HG03045 (cell line): ENCODE measurements around the gene GALNTL6.

Experiments used
- ATAC-seq: cut with Tn5 transposase; IDR thresholded peaks from one replicate; pipeline ENCODE4 v1.9.1; 2021; ENCODE audit warnings: mild to moderate bottlenecking, moderate library complexity; ENCODE audit not compliant: unreplicated experiment

Gene GALNTL6

GRCh38 chr4:172515266-172515879 lies 702.2 kb downstream of the GALNTL6 start:
- ATAC-seq = no peak

GRCh38 chr4:172517391-172517790 lies 704.2 kb downstream of the GALNTL6 start:
- ATAC-seq = no peak

- ATAC-seq = no peak
Measured at GRCh38 chr4:172521248-172521647, 708.0 kb downstream of the GALNTL6 start.

GRCh38 chr4:172521680-172522079 lies 708.5 kb downstream of the GALNTL6 start:
- no peak for ATAC-seq

- ATAC-seq = no peak
Measured at GRCh38 chr4:172543249-172543648, 730.0 kb downstream of the GALNTL6 start.

- no peak for ATAC-seq
Measured at GRCh38 chr4:172546782-172547181, 733.6 kb downstream of the GALNTL6 start.

GRCh38 chr4:172547724-172548123 lies 734.5 kb downstream of the GALNTL6 start:
- no peak for ATAC-seq

GRCh38 chr4:172553216-172553615 lies 740.0 kb downstream of the GALNTL6 start:
- ATAC-seq = no peak

- ATAC-seq = no peak
Measured at GRCh38 chr4:172554588-172554987, 741.4 kb downstream of the GALNTL6 start.

- ATAC-seq = no peak
Measured at GRCh38 chr4:172555725-172556124, 742.5 kb downstream of the GALNTL6 start.

- ATAC-seq = no peak
Measured at GRCh38 chr4:172573899-172574298, 760.7 kb downstream of the GALNTL6 start.

GRCh38 chr4:172578712-172579111 lies 765.5 kb downstream of the GALNTL6 start:
- no peak for ATAC-seq

- ATAC-seq = no peak
Measured at GRCh38 chr4:172584816-172585215, 771.6 kb downstream of the GALNTL6 start.

- no peak for ATAC-seq
Measured at GRCh38 chr4:172596206-172596605, 783.0 kb downstream of the GALNTL6 start.

GRCh38 chr4:172599554-172599953 lies 786.4 kb downstream of the GALNTL6 start:
- no peak for ATAC-seq

GRCh38 chr4:172601195-172601594 lies 788.0 kb downstream of the GALNTL6 start:
- ATAC-seq = no peak

GRCh38 chr4:172619218-172619617 lies 806.0 kb downstream of the GALNTL6 start:
- ATAC-seq = no peak

GRCh38 chr4:172619798-172620197 lies 806.6 kb downstream of the GALNTL6 start:
- ATAC-seq = no peak

- no peak for ATAC-seq
Measured at GRCh38 chr4:172628263-172628662, 815.1 kb downstream of the GALNTL6 start.

GRCh38 chr4:172630280-172630679 lies 817.1 kb downstream of the GALNTL6 start:
- ATAC-seq = no peak

- no peak for ATAC-seq
Measured at GRCh38 chr4:172631832-172632231, 818.6 kb downstream of the GALNTL6 start.

GRCh38 chr4:172648471-172648870 lies 835.3 kb downstream of the GALNTL6 start:
- no peak for ATAC-seq

GRCh38 chr4:172649143-172649542 lies 835.9 kb downstream of the GALNTL6 start:
- no peak for ATAC-seq
